HUES6 (cell line): Measurements from ENCODE around the gene ATP4A.

Source experiments
- H3K27ac ChIP-seq: 2 replicates; pipeline ENCODE4 v1.7.0; 2013; ENCODE audit warnings: low read depth, mild to moderate bottlenecking, low read length, inconsistent platforms
- H3K27me3 ChIP-seq: 2 replicates; pipeline ENCODE4 v1.6.1; 2013; ENCODE audit warnings: low read length; ENCODE audit not compliant: control insufficient read depth, insufficient read depth
- H3K36me3 ChIP-seq: 2 replicates; pipeline ENCODE4 v1.6.1; 2013; ENCODE audit warnings: low read length; ENCODE audit not compliant: control insufficient read depth, insufficient read depth
- H3K4me1 ChIP-seq: 2 replicates; pipeline ENCODE4 v1.6.1; 2013; ENCODE audit warnings: low read length; ENCODE audit not compliant: control insufficient read depth, insufficient read depth
- H3K4me3 ChIP-seq: 2 replicates; pipeline ENCODE4 v1.5.1; 2013; ENCODE audit warnings: low read depth, low read length
- H3K9ac ChIP-seq: one replicate; pipeline ENCODE4 v1.6.1; 2013; ENCODE audit warnings: mild to moderate bottlenecking, low read length
- H3K9me3 ChIP-seq: 2 replicates; pipeline ENCODE4 v1.6.1; 2013; ENCODE audit warnings: low read depth, low read length; ENCODE audit not compliant: control insufficient read depth, insufficient read depth

ATP4A gene

DNA sequence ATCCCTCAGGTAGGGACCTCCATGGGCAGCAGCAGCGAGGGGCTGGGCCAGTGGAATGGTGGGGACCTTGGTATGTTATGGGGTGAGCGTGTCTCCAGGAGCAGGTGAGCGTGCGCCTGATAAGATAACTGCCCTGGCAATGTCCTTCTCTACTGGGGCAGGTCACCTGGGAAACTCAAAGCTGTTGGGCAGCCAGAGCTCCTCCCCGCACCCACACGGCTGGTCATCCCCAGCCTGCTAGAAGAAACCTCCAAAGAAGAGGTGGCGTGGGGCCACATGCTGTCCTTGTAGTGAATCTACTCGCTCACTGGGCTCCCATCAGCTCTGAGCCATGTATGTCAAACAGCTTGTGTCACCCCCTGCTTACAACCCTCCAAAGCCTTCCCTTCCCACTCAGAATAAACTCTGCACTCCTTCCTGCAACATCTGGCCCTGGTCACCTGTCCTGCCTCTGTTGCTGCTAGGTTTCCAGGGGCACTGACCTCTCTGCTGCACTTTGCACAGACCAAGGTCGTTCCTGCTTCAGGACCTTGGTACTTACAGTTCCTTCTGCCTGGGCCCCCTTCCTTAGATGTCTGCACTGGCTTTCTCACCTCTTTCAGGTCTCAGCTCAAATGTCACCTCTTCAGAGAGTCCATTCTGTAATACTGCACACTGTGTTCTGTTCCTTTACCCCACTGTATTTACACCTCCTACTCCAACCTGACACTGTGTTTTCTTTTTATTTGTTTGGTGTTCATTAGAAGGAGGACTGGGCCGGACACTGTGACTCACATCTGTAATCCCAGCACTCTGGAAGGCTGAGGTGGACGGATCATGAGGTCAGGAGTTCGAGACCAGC is 1.8 kb upstream of the ATP4A start:
- Histone ChIP-seq H3K9me3 (no peaks in the 10 kb centered on the region), H3K36me3 (no peaks in the 10 kb centered on the region), H3K27ac (no peak overlapping the region), H3K4me3 (no peak overlapping the region), H3K27me3 (peaks cover 22% of the 10 kb centered on the region), H3K4me1 (no peaks in the 10 kb centered on the region), H3K9ac (no peak overlapping the region)

DNA sequence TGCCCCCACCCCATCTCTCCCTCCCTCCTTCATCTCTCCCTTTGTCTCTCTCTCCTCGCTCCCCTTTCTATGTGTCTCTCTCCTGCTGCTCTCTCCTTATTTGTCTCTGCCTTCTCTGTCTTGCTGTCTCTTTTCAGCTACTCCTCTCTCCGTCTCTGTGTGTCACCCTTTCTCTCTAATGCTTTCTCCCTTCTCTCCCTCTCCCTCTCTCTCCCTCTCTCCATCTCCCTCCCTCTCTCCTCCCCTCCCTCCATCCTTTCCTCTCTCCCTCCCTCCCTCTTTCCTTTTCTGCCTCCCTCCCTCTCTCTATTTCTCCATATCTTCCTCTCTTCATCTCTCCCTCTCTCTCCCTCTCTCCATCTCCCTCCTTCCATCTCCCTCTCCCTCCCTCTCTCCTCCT is 682 bp downstream of the ATP4A start:
- Histone ChIP-seq H3K4me1 (0 out of 2 replicates have a peak, but pooled peaks cover 6% of the 10 kb centered on the region), H3K9ac (no peak overlapping the region), H3K4me3 (no peak overlapping the region), H3K27ac (no peak overlapping the region), H3K27me3 (peaks cover 43% of the 10 kb centered on the region), H3K36me3 (no peaks in the 10 kb centered on the region), H3K9me3 (no peaks in the 10 kb centered on the region)

DNA sequence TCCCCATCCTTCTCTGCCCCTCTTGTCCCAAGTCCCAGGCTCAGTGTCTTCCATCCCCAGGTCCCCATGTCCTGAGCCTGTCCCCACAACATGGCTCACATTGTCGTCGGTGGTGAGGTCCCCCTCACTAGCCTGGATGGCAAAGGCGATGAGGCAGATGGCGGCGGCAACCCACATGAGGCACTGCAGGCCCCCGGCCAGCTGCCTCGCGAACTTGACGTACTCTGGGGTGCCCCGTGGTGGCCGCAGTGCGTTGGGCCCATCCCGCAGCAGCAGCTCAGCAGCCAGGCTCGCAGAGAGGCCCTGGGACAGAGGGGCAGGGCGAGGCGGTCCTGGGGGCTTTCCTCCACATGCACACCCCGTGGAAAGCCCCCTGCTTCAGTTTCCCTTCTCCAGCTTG is 1.1 kb downstream of the ATP4A start:
- no peak overlapping the region for H3K4me3 ChIP-seq
- H3K9ac ChIP-seq = no peak overlapping the region
- no peak overlapping the region for H3K27ac ChIP-seq
- no peaks in the 10 kb centered on the region for H3K9me3 ChIP-seq
- H3K27me3 ChIP-seq = peaks cover 43% of the 10 kb centered on the region
- peaks cover 8% of the 10 kb centered on the region; the same call in 1 of the 2 replicates for H3K4me1 ChIP-seq
- no peaks in the 10 kb centered on the region for H3K36me3 ChIP-seq

DNA sequence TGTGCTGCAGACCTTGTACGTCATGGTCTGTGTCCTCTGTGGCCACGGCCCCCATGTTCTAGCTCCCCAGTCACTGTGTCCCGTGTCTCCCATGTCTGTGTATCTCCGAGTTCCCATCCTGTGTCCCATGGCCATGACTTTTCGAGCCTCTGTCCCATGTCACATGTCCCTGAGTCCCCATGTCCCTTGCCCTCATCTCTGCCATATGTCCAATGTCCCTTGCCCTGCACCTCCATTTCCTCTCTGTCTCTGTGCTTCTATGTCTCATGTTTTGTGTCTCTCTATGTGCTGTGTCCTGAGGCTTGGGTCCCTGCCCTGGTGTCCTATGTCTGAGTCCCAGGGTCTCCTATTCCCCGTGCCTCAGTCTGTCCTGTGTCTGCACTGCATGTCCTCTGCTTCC is 2.0 kb downstream of the ATP4A start:
- H3K27me3 ChIP-seq = peaks cover 43% of the 10 kb centered on the region
- no peak overlapping the region for H3K27ac ChIP-seq
- no peaks in the 10 kb centered on the region for H3K36me3 ChIP-seq
- H3K4me1 ChIP-seq = peaks cover 11% of the 10 kb centered on the region; the same call in 1 of the 2 replicates
- H3K9me3 ChIP-seq = no peaks in the 10 kb centered on the region
- no peak overlapping the region for H3K4me3 ChIP-seq
- no peak overlapping the region for H3K9ac ChIP-seq

DNA sequence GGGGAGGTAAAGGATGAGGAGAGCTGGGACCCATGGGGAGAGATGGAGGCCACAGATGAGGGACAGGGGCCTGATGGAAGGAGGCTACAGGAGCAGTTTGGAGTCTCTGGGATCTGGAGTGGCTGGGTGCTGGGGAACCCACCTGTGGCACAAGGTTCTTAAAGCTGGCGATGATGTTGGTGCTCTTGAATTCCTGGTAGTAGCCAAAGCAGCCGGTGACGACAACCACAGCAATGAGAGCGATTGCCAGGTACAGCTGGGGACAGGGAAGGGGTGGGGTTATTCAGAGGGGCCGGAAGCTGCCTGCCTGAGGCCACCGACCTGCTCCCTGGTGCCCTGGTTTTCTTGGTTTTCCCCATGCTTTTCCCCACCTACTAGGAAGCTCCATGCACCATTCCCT is 2.8 kb downstream of the ATP4A start:
- peaks cover 11% of the 10 kb centered on the region; the same call in 1 of the 2 replicates for H3K4me1 ChIP-seq
- no peak overlapping the region for H3K9ac ChIP-seq
- H3K36me3 ChIP-seq = no peaks in the 10 kb centered on the region
- H3K9me3 ChIP-seq = no peaks in the 10 kb centered on the region
- H3K4me3 ChIP-seq = no peak overlapping the region
- H3K27me3 ChIP-seq = peaks cover 50% of the 10 kb centered on the region
- no peak overlapping the region for H3K27ac ChIP-seq

DNA sequence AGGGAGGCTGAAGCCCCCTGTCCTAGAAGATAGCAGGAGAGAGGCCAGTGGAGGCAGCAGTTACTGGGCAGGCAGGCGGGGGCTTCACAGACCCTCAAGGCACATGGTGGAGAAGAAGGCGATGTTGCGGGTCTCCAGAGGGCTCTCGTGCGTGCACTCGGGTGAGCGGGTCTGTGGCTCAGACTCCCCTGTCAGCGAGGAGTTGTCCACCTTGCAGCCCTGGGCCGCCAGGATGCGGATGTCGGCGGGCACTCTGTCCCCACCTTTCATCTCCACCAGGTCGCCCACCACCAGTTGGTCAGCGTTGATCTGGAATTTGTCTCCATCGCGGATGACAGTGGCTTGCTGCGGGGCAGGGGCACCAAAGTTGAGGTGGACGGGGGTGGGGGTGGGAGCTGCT is 3.2 kb downstream of the ATP4A start:
- no peaks in the 10 kb centered on the region for H3K36me3 ChIP-seq
- H3K27ac ChIP-seq = no peak overlapping the region
- H3K4me3 ChIP-seq = no peak overlapping the region
- H3K9me3 ChIP-seq = no peaks in the 10 kb centered on the region
- H3K9ac ChIP-seq = no peak overlapping the region
- peaks cover 11% of the 10 kb centered on the region; the same call in 1 of the 2 replicates for H3K4me1 ChIP-seq
- H3K27me3 ChIP-seq = peaks cover 50% of the 10 kb centered on the region

DNA sequence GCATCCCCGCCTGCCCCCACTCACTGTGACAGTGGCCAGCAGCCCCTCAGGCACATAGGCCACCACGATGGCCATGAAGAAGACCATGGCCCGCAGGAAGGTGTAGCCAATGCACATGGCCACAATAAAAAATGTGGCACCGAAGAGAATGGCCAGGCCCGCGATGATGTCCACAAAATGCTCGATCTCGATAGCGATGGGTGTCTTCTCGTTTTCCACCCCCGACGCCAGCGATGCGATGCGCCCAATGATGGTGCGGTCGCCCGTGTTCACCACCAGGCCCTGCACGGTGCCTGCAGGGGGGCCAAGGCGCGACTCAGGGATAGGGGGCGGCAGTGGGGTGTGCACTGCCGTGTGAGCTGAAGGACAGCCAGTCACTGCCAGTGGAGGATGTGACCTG is 3.7 kb downstream of the ATP4A start:
- Histone ChIP-seq H3K27ac (no peak overlapping the region), H3K36me3 (no peaks in the 10 kb centered on the region), H3K4me3 (no peak overlapping the region), H3K27me3 (peaks cover 50% of the 10 kb centered on the region), H3K9ac (no peak overlapping the region), H3K4me1 (peaks cover 11% of the 10 kb centered on the region; the same call in 1 of the 2 replicates), H3K9me3 (no peaks in the 10 kb centered on the region)

DNA sequence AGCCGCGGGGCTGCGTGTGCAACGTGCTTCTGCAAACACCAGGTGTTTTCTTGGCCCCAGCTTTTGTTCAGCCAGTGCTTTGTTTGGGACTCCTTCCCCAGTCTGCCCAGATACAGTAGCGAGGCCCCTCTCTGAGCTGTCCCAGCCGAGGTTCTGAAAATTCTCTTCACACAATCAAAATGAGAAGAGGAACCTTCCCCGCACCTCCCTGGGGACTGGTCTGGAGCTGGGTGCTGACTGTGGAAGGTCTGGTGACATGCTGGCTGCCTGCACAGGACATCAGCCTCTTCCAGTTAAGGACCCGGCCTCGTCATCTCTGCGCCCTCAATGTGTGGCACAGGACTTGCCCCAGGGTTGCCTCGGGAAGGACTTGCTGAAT is 4.2 kb downstream of the ATP4A start:
- Histone ChIP-seq H3K27ac (no peak overlapping the region), H3K36me3 (no peaks in the 10 kb centered on the region), H3K27me3 (peaks cover 50% of the 10 kb centered on the region), H3K9me3 (no peaks in the 10 kb centered on the region), H3K9ac (no peak overlapping the region), H3K4me1 (peaks cover 11% of the 10 kb centered on the region; the same call in 1 of the 2 replicates), H3K4me3 (no peak overlapping the region)

DNA sequence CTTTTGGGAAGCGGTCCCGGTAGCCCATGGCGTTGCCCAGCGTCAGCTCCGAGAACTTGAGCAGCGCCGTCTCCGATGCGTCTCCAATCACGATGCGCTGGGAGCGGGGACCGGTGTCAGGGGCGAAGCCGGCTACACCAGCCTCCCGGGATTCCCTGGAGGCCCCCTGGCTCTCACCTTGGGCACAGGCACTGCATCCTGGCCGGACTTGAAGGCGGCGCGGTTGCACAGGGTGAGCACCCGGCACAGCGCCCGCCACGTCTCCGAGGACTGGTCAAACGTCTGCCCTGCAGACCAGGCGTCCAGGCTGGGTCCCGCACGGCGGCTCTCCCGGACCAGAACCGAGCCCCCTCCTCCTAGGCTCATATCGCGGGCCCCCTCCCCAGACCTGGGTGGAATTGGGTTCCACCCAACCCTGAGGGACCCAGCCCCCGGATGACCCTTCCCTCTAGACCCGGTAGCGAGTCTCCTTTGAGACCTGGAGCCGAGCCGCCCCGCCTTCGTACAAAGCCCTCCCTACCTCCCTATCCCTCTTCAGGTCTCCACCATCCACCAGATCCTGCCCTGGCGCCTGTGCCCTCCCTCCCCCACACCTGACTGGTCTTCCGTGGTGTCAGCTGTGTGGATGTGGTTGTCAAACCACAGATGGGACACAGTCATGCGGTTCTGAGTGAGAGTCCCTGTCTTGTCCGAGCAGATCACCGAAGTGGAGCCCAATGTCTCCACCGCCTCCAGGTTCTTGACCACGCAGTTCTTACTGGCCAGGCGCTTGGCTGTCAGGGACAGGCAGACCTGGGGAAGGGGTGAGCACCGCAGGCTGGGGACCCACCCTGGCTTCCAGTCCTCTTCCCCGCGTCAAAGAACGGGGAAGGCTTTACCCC is 4.8 kb downstream of the ATP4A start:
- Histone ChIP-seq H3K9me3 (no peaks in the 10 kb centered on the region), H3K27me3 (peaks cover 50% of the 10 kb centered on the region), H3K9ac (no peak overlapping the region), H3K36me3 (no peaks in the 10 kb centered on the region), H3K4me3 (peak overlapping the region; percentile 88), H3K27ac (no peak overlapping the region), H3K4me1 (peaks cover 11% of the 10 kb centered on the region; the same call in 1 of the 2 replicates)

DNA sequence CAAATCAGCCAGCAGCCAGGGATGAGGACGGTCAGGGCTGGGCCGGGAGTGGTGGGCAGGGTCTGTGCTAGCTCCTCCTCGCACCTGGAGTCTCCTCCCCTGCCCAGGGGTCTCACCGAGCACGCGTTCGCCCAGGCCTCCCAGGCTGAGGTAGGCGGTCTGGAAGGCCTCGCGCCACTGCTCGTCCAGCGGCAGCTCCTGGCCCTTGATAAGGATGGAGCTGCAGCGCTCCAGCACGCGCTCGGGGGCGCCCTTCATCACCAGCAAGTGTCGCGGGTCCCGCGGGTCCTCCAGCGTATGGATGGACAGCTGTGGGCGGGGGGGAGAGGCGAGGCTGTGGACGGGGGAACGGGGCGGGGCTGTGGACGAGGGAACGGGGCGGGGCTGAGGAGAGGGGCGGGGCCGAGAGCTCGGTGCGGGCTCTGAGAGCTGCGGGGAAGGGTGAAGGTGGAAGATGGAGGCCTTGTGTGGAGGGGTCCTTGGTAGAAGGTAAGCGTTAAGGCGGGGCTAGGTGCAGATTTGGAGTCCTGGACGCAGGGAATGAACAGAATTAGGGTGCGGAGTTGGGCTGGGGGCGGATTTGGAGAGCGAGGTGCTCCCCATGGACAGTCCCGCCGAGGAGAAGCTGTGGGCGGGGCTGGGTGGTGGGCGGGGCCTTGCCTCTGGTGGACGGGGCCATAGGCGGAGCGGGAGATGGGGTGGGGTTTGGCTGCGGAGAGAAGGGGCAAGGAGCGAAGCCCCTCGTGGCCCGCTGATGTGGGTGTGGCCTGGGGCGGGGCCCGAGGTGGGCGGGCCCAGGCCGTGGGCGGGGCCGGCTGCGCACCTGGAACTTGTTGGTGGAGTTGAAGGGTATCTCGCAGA is 5.7 kb downstream of the ATP4A start:
- Histone ChIP-seq H3K27me3 (peaks cover 47% of the 10 kb centered on the region), H3K9ac (no peak overlapping the region), H3K9me3 (no peaks in the 10 kb centered on the region), H3K4me1 (peaks cover 11% of the 10 kb centered on the region; the same call in 1 of the 2 replicates), H3K36me3 (no peaks in the 10 kb centered on the region), H3K4me3 (peak overlapping the region; percentile 88), H3K27ac (no peak overlapping the region)
